ENCODE data around the gene OR2A12.

The OR2A12 gene

GRCh38 chr7:144085978-144086377 is at the start of gene OR2A12:
OR2A12 (plus strand) TSS chr7:144086278; CDS start chr7:144095108, 8,830 bp downstream.
- TF ChIP-seq CTCF (IDR thresholded peaks at IDR 0.05; ENCODE audit: low read depth, low read length), result no peak
- no peak for DNase-seq (ENCODE audit: low read depth in 2 of 2)
- H3K4me3 ChIP-seq (replicated peaks in 1 of 2; ENCODE audit: low read depth in 2 of 2, low read length in 2 of 2), result no peak within 1 kb of the TSS

GRCh38 chr7:144036302-144036885 is 49.7 kb upstream of the OR2A12 start:
- H3K4me3 ChIP-seq (replicated peaks in 1 of 2; ENCODE audit: low read depth in 2 of 2, low read length in 2 of 2), result no peak overlapping the region
- no peak for TF ChIP-seq CTCF (IDR thresholded peaks at IDR 0.05; ENCODE audit: low read depth, low read length)
- peak; percentile 27 to 59 for DNase-seq (ENCODE audit: low read depth in 2 of 2)

- no peak for TF ChIP-seq CTCF (IDR thresholded peaks at IDR 0.05; ENCODE audit: low read depth, low read length)
- no peak for DNase-seq (ENCODE audit: low read depth in 2 of 2)
- H3K4me3 ChIP-seq (replicated peaks in 1 of 2; ENCODE audit: low read depth in 2 of 2, low read length in 2 of 2), result no peak overlapping the region
Observed at GRCh38 chr7:144037414-144038035, 48.6 kb upstream of the OR2A12 start.

GRCh38 chr7:144038887-144039286 is 47.2 kb upstream of the OR2A12 start:
- no peak for DNase-seq (ENCODE audit: low read depth in 2 of 2)
- no peak for TF ChIP-seq CTCF (IDR thresholded peaks at IDR 0.05; ENCODE audit: low read depth, low read length)
- no peak overlapping the region for H3K4me3 ChIP-seq (replicated peaks in 1 of 2; ENCODE audit: low read depth in 2 of 2, low read length in 2 of 2)

- TF ChIP-seq CTCF (IDR thresholded peaks at IDR 0.05; ENCODE audit: low read depth, low read length), result no peak
- no peak for DNase-seq (ENCODE audit: low read depth in 2 of 2)
- H3K4me3 ChIP-seq (replicated peaks in 1 of 2; ENCODE audit: low read depth in 2 of 2, low read length in 2 of 2), result no peak within 1 kb of the TSS
Observed at GRCh38 chr7:144048648-144049047, 37.4 kb upstream of the OR2A12 start, which contains the start of gene OR2A5. OR2A5 (plus strand) TSS chr7:144048948; CDS start chr7:144050402, 1,454 bp downstream.

GRCh38 chr7:144049491-144049890 is 36.6 kb upstream of the OR2A12 start:
- DNase-seq (ENCODE audit: low read depth in 2 of 2), result no peak
- no peak overlapping the region for H3K4me3 ChIP-seq (replicated peaks in 1 of 2; ENCODE audit: low read depth in 2 of 2, low read length in 2 of 2)
- no peak for TF ChIP-seq CTCF (IDR thresholded peaks at IDR 0.05; ENCODE audit: low read depth, low read length)

Measured in cardiac fibroblast (primary cell).